Left lung (tissue), 10 donors: ENCODE measurements around the gene NFIX. TPM values are rescaled to one million over a fixed set of nuclear protein-coding genes. Genes with fewer than 3 reads are reported as not detected.

ENCODE experiments used
- ATAC-seq: fragments of 200-7000 bp; cut with Tn5 transposase; one replicate; pipeline ENCODE4 v1.9.1; 2020; ENCODE audit warnings: moderate library complexity
- DNase-seq, 4 donors: peaks; one replicate each; pipeline ENCODE4 v3.0.0-alpha.2; 2013 to 2020
- H3K27ac ChIP-seq, 2 donors: fragments of 200-600 bp; sonication (generic) in 1 of 2; one replicate each; pipeline versions ENCODE4 v1.5.0 to v1.8.0; 2020 to 2021
- H3K27me3 ChIP-seq, 2 donors: fragments of 200-600 bp; sonication (generic) in 1 of 2; one replicate each; pipeline versions ENCODE4 v1.5.0 to v1.8.0; 2020 to 2021
- H3K36me3 ChIP-seq, 2 donors: fragments of 200-600 bp; sonication (generic) in 1 of 2; one replicate each; pipeline versions ENCODE4 v1.5.0 to v1.8.0; 2020 to 2021
- H3K4me1 ChIP-seq, 2 donors: fragments of 200-600 bp; one replicate each; pipeline ENCODE4 v1.8.0; 2021
- H3K4me3 ChIP-seq, 2 donors: fragments of 200-600 bp; sonication (generic) in 1 of 2; one replicate each; pipeline versions ENCODE4 v1.5.0 to v1.8.0; 2020 to 2021; ENCODE audit warnings: mild to moderate bottlenecking in 1 of 2
- H3K9me3 ChIP-seq, 2 donors: fragments of 200-600 bp; sonication (generic) in 1 of 2; one replicate each; pipeline versions ENCODE4 v1.5.0 to v1.8.0; 2020 to 2021
- intact Hi-C, 2 donors: fragments of 100-400 bp; cut with DNase I; formaldehyde crosslinking; loops; one replicate each; pipeline versions ENCODE4 v1.11.2 to v1.14.2; 2022
- polyA plus RNA-seq, 6 donors: library from polyadenylated mRNA; unstranded; fragments of 120-200 nt; gene quantifications; one replicate each; pipeline ENCODE4 v1.2.1, GENCODE V29; 2013; ENCODE audit not compliant: insufficient read length in 6 of 6
- total RNA-seq, 2 donors: library from RNA; stranded (reverse); fragmentation: NEBNext Ultra II Directional; extraction: Animal tissue kit (Norgen Biotek cat#: 25700); gene quantifications; one replicate each; pipeline ENCODE4 v1.2.1, GENCODE V29; 2021
- TF ChIP-seq, protein P1 (sequence below), 2 donors: fragments of 200-600 bp; sonication (generic) in 1 of 2; IDR thresholded peaks; one replicate each; pipeline versions ENCODE4 v1.5.0 to v1.8.0; 2021; ENCODE audit warnings: antibody characterized with exemption in 2 of 2
- donor health status: DM: no; HTN: yes; CAD: no.
- donor health status: DM: no; HTN: no; CAD: no.

Gene NFIX
- total and polyA plus RNA-seq, 8 donors: 92.6 to 237 (median 123) TPM

DNA sequence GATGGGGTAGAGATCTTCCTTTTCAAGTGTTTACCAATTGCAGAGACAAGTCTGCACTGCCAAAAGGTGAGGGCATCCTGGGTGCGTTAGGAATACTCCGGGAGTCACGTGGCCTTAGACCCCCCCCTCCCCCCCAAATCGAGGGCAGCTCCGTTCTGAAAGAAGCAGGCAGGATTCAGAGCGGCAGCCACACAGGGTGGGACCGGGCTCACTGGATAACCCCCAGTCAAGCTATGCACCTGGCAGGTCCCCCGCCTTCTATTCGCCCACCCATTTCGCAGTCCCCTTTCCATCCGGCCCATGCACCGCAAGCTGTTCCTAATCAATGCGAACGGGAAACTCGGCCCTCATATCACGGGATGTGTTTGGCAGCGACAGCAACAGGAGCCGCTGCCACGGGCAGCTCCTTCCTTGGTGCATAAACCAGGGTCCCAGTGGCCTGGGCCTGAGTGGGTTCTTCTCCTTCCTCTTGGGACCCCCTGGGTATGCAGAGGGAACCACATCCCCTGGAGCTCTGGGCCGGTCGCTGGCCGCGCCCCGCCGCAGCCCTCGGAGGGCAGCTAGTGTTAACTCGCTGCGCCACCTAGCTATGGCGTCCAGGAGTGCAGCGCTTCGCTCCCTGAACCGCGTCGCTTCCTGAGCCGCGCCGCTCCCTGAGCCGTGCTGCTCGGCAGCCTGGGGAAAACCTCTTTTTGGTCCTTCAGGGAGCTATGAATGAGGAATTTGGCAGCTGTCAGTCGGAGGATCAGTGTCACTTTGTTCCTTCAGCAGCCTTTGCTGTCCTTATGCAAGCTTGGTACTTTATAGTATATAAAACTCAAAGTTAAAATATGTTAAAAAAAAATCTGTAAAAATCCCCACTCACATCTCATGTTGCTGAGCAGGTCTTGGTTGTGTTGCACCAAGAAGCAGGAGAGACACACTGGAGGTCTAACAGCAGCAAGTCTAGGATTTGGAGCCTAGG lies 66.0 kb downstream of the NFIX start:
- peak; percentile 84 to 96 (median 88) for DNase-seq
- peak; percentile 92 for ATAC-seq
- Histone ChIP-seq H3K36me3 (no peaks in the 10 kb centered on the region), H3K9me3 (no peaks in the 10 kb centered on the region), H3K4me1 (peaks cover 53 to 75% of the 10 kb centered on the region in 2 donors), H3K27me3 (peaks cover 0 to 11% of the 10 kb centered on the region in 2 donors), H3K4me3 (peak overlapping the region in 1 of 2 donors; percentile 34), H3K27ac (peak overlapping the region; percentile 61 to 86)
- TF ChIP-seq, protein P1, sequence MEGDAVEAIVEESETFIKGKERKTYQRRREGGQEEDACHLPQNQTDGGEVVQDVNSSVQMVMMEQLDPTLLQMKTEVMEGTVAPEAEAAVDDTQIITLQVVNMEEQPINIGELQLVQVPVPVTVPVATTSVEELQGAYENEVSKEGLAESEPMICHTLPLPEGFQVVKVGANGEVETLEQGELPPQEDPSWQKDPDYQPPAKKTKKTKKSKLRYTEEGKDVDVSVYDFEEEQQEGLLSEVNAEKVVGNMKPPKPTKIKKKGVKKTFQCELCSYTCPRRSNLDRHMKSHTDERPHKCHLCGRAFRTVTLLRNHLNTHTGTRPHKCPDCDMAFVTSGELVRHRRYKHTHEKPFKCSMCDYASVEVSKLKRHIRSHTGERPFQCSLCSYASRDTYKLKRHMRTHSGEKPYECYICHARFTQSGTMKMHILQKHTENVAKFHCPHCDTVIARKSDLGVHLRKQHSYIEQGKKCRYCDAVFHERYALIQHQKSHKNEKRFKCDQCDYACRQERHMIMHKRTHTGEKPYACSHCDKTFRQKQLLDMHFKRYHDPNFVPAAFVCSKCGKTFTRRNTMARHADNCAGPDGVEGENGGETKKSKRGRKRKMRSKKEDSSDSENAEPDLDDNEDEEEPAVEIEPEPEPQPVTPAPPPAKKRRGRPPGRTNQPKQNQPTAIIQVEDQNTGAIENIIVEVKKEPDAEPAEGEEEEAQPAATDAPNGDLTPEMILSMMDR (IDR thresholded peaks at IDR 0.05): peak; percentile 95 to 97
- intact Hi-C loops: loop anchor here in 1 of 2 donors (5.0 kb wide), 1 partner anchor 79 kb away; no protein-coding TSS in a partner anchor

DNA sequence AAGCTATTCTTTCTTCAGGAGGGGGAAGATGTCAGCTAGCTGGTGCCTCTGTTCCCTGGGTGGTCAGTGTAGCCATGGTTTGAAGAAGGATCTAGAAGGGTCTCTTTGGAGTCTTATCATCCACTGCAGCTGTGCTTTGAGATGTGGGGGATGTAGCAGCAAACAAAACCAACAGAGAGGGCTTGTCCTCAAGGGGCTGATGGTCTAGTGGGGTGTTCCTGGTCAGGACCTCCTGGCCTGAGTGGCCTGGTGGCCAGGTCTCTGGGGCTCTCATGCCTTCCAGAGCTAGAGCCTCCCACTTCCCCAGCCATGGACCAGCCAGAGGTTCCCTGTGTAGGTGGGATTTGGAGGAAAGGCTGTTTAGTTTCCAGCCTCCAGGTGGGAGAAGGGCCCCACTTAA lies 67.0 kb downstream of the NFIX start:
- peaks cover 0 to 11% of the 10 kb centered on the region in 2 donors for H3K27me3 ChIP-seq
- DNase-seq: no peak
- H3K4me1 ChIP-seq: peaks cover 42 to 72% of the 10 kb centered on the region in 2 donors
- H3K9me3 ChIP-seq: no peaks in the 10 kb centered on the region
- intact Hi-C loops: loop anchor here in 1 of 2 donors (5.0 kb wide), 1 partner anchor 80 kb away; no protein-coding TSS in a partner anchor
- H3K4me3 ChIP-seq: no peak overlapping the region
- H3K36me3 ChIP-seq: no peaks in the 10 kb centered on the region
- H3K27ac ChIP-seq: no peak overlapping the region
- ATAC-seq: no peak
- TF ChIP-seq, protein P1 (IDR thresholded peaks at IDR 0.05): no peak

GRCh38 chr19:13063461-13064091 lies 68.3 kb downstream of the NFIX start:
- ATAC-seq: no peak
- peaks cover 0 to 11% of the 10 kb centered on the region in 2 donors for H3K27me3 ChIP-seq
- peak overlapping the region in 1 of 2 donors; percentile 37 for H3K27ac ChIP-seq
- no peak for DNase-seq
- intact Hi-C loops: loop anchor here in 1 of 2 donors (5.0 kb wide), 1 partner anchor 81 kb away; no protein-coding TSS in a partner anchor
- peaks cover 30 to 68% of the 10 kb centered on the region in 2 donors for H3K4me1 ChIP-seq
- no peaks in the 10 kb centered on the region for H3K36me3 ChIP-seq
- no peaks in the 10 kb centered on the region for H3K9me3 ChIP-seq
- TF ChIP-seq, protein P1 (IDR thresholded peaks at IDR 0.05): no peak
- H3K4me3 ChIP-seq: no peak overlapping the region

DNA sequence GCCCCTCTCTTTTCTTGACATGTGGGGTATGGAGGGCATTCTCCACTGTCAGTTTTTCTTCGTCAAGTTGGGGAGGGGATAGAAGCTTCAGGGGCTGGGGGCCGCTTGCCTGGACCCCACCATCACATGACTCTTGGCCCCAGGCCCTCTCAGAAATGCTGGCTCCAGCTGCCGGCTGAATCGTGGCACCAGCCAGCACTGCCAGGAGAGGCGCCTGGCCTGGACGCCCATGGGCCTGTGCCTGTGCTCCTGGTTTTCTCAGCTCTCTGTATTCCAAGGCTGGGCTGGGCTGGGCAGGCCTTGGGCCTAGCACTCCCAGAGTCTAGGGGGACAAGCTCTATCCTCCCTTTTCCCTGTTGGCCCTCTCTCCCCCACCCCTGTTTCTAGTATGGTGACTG lies 68.8 kb downstream of the NFIX start:
- H3K9me3 ChIP-seq: no peaks in the 10 kb centered on the region
- DNase-seq (no peak), ATAC-seq (no peak)
- H3K4me1 ChIP-seq: peaks cover 26 to 65% of the 10 kb centered on the region in 2 donors
- intact Hi-C loops: loop anchor here in 1 of 2 donors (5.0 kb wide), 1 partner anchor 82 kb away; no protein-coding TSS in a partner anchor
- TF ChIP-seq, protein P1 (IDR thresholded peaks at IDR 0.05): no peak
- H3K27ac ChIP-seq: peak overlapping the region in 1 of 2 donors; percentile 37
- H3K27me3 ChIP-seq: peaks cover 0 to 11% of the 10 kb centered on the region in 2 donors
- no peak overlapping the region for H3K4me3 ChIP-seq
- no peaks in the 10 kb centered on the region for H3K36me3 ChIP-seq
